Smooth muscle cell of the pulmonary artery (primary cell): ENCODE results near the gene NUPR2. TPM values are rescaled to one million over a fixed set of nuclear protein-coding genes. Genes with fewer than 3 reads are reported as not detected.

Experiments used
- total RNA-seq: library from RNA; depleted of rRNA; stranded (reverse); fragments of >200 nt; gene quantifications from 2 replicates; pipeline ENCODE4 v1.2.3, GENCODE V29; 2014

The NUPR2 gene
- not detected in 2 replicates for total RNA-seq

GRCh38 chr7:56115852-56116538, at the start of gene NUPR2:
Gene NUPR2, minus strand, starts transcription at chr7:56116417. Its CDS starts 103 bp downstream, at chr7:56116314.

GRCh38 chr7:56106108-56107073, 9.8 kb downstream of the NUPR2 start, which contains the start of gene CHCHD2:
Gene CHCHD2, minus strand, starts transcription at chr7:56106476. Its CDS starts 63 bp downstream, at chr7:56106413.

GRCh38 chr7:56092789-56093531, 23.3 kb downstream of the NUPR2 start, which contains the start of gene PHKG1:
Gene PHKG1, minus strand, starts transcription at chr7:56092952. Its CDS starts 4,011 bp downstream, at chr7:56088941.

Other genes with a start within 250 kb of the NUPR2 start
- gene ZNF713, start 229.0 kb downstream of the NUPR2 start, total RNA-seq, result 1.2 and 2.3 TPM in 2 replicates
- gene MRPS17, start 164.5 kb downstream of the NUPR2 start, total RNA-seq, result 10.4 and 11.1 TPM in 2 replicates
- gene NIPSNAP2, start 151.8 kb downstream of the NUPR2 start, total RNA-seq, result 28.1 and 28.2 TPM in 2 replicates
- 47.9 and 66.2 TPM in 2 replicates for gene PSPH, start 65.0 kb downstream of the NUPR2 start, total RNA-seq
- gene CCT6A, start 64.7 kb downstream of the NUPR2 start, total RNA-seq, result 138 and 159 TPM in 2 replicates
- gene SUMF2, start 52.1 kb downstream of the NUPR2 start, total RNA-seq, result 195 and 212 TPM in 2 replicates
- gene PHKG1, start 23.5 kb downstream of the NUPR2 start, total RNA-seq, result 1.3 and 1.8 TPM in 2 replicates
- 166 and 200 TPM in 2 replicates for gene CHCHD2, start 9.9 kb downstream of the NUPR2 start, total RNA-seq